SK-N-SH (cell line): ENCODE measurements around the gene GPC2. TPM values are rescaled to one million over a fixed set of nuclear protein-coding genes. Genes with fewer than 3 reads are reported as not detected.

Experiments
- CTCF ChIA-PET: fragments of 300-600, 350-600 bp; formaldehyde crosslinking; extraction: SDS; loops from one replicate; lab custom pipeline; 2021; lab: Yijun Ruan, JAX
- POLR2A ChIA-PET: fragments of 350-600 bp; sonication (Branson Sonifier 250); formaldehyde crosslinking; extraction: SDS; loops from one replicate; lab custom pipeline; 2020; ENCODE audit warnings: antibody characterized with exemption, inconsistent platforms; lab: Yijun Ruan, JAX
- DNase-seq: peaks from one replicate; pipeline ENCODE4 v3.0.0; 2012
- H2AFZ ChIP-seq: fragments of 200-600 bp; sonication (generic); 2 replicates; pipeline ENCODE4 v1.8.1; 2016; ENCODE audit warnings: antibody characterized with exemption, mild to moderate bottlenecking, low read depth
- H3F3A ChIP-seq: fragments of 200-600 bp; sonication (generic); replicated peaks from 2 replicates; pipeline ENCODE3; 2016; ENCODE audit warnings: antibody characterized with exemption, mild to moderate bottlenecking; ENCODE audit not compliant: insufficient read depth
- H3K27ac ChIP-seq, 2 experiments: fragments of 200-500 bp in 1 of 2; fragments of 200-600 bp in 1 of 2; sonication (Bioruptor generic) in 1 of 2; sonication (generic), shearing (Covaris generic) in 1 of 2; 2 replicates each; pipeline versions ENCODE4 v1.5.1 to v1.6.1; 2014 to 2016; ENCODE audit warnings: low read depth in 2 of 2, inconsistent platforms in 1 of 2, low read length in 1 of 2, mild to moderate bottlenecking in 1 of 2, mixed read lengths in 1 of 2
- H3K27me3 ChIP-seq: fragments of 200-600 bp; sonication (generic), shearing (Covaris generic); 2 replicates; pipeline ENCODE4 v1.6.1; 2016; ENCODE audit warnings: mixed run types; ENCODE audit not compliant: insufficient read depth
- H3K36me3 ChIP-seq, 2 experiments: fragments of 200-500 bp in 1 of 2; fragments of 200-600 bp in 1 of 2; sonication (Bioruptor generic) in 1 of 2; sonication (generic) in 1 of 2; replicated peaks in 1 of 2; 2 replicates each; pipeline versions ENCODE3 to v1.5.1; 2014 to 2016; ENCODE audit warnings: low read length in 1 of 2, mild to moderate bottlenecking in 1 of 2; ENCODE audit not compliant: insufficient read depth in 2 of 2, control insufficient read depth in 1 of 2
- H3K4me1 ChIP-seq, 2 experiments: fragments of 200-500 bp in 1 of 2; fragments of 200-600 bp in 1 of 2; sonication (Bioruptor generic) in 1 of 2; sonication (generic), shearing (Covaris generic) in 1 of 2; 2 replicates each; pipeline versions ENCODE4 v1.5.1 to v1.6.1; 2014 to 2016; ENCODE audit warnings: low read depth in 1 of 2, low read length in 1 of 2, mixed run types in 1 of 2; ENCODE audit not compliant: insufficient read depth in 2 of 2, control insufficient read depth in 1 of 2
- H3K4me2 ChIP-seq: fragments of 200-600 bp; sonication (generic), shearing (Covaris generic); 2 replicates; pipeline ENCODE4 v1.6.1; 2017; ENCODE audit warnings: mixed run types
- H3K4me3 ChIP-seq, 2 experiments: fragments of 200-500 bp in 1 of 2; fragments of 200-600 bp in 1 of 2; sonication (Bioruptor generic) in 1 of 2; sonication (generic), shearing (Covaris generic) in 1 of 2; 2 replicates each; pipeline versions ENCODE4 v1.5.1 to v1.8.1; 2014 to 2016; ENCODE audit warnings: low read depth in 2 of 2, inconsistent platforms in 1 of 2, low read length in 1 of 2, mild to moderate bottlenecking in 1 of 2, mixed read lengths in 1 of 2, moderate library complexity in 1 of 2
- H3K79me2 ChIP-seq: fragments of 200-600 bp; sonication (generic); 2 replicates; pipeline ENCODE4 v1.8.1; 2017; ENCODE audit warnings: mild to moderate bottlenecking; ENCODE audit not compliant: insufficient read depth
- H3K9ac ChIP-seq: fragments of 200-600 bp; sonication (generic); 2 replicates; pipeline ENCODE4 v1.6.1; 2017; ENCODE audit warnings: mixed run types
- H3K9me2 ChIP-seq: fragments of 200-600 bp; sonication (generic); 2 replicates; pipeline ENCODE4 v1.6.1; 2017; ENCODE audit warnings: mixed run types
- H3K9me3 ChIP-seq: fragments of 200-600 bp; sonication (generic); 2 replicates; pipeline ENCODE4 v1.6.1; 2017; ENCODE audit warnings: mixed run types, mild to moderate bottlenecking, moderate library complexity
- H4K20me1 ChIP-seq: fragments of 200-600 bp; sonication (generic); 2 replicates; pipeline ENCODE4 v1.6.1; 2017; ENCODE audit warnings: mild to moderate bottlenecking, mixed run types; ENCODE audit not compliant: insufficient read depth
- ELF1 ChIP-seq: IDR thresholded peaks from 2 replicates; pipeline ENCODE4 v1.4.0; 2012
- EP300 ChIP-seq, 2 experiments: IDR thresholded peaks; 2 replicates each; pipeline versions ENCODE4 v1.4.0 to v1.6.1; 2012; ENCODE audit warnings: borderline replicate concordance in 1 of 2, low read depth in 1 of 2, low read length in 1 of 2
- FOSL2 ChIP-seq: IDR thresholded peaks from 2 replicates; pipeline ENCODE4 v1.4.0; 2012; ENCODE audit warnings: low read depth, mild to moderate bottlenecking, moderate library complexity, borderline replicate concordance
- FOXJ3 ChIP-seq: sonication (generic); formaldehyde crosslinking; IDR thresholded peaks from 2 replicates; pipeline ENCODE4 v1.5.1; 2020; ENCODE audit warnings: mild to moderate bottlenecking, missing genetic modification reagents
- FOXM1 ChIP-seq: IDR thresholded peaks from 2 replicates; pipeline ENCODE4 v1.4.0; 2012; ENCODE audit warnings: low read depth, mild to moderate bottlenecking
- GABPA ChIP-seq: IDR thresholded peaks from 2 replicates; pipeline ENCODE4 v1.4.0; 2012; ENCODE audit warnings: low read depth, mild to moderate bottlenecking
- GATA2 ChIP-seq: sonication (generic); formaldehyde crosslinking; IDR thresholded peaks from 2 replicates; pipeline ENCODE4 v1.5.0; 2020; ENCODE audit warnings: mild to moderate bottlenecking, missing genetic modification reagents
- IRF3 ChIP-seq: fragments of 150-350 bp; IDR thresholded peaks from 2 replicates; pipeline ENCODE4 v1.6.1; 2016; ENCODE audit warnings: mild to moderate bottlenecking, low read depth, low read length
- MEF2A ChIP-seq: IDR thresholded peaks from 2 replicates; pipeline ENCODE4 v1.4.0; 2012; ENCODE audit warnings: low read depth, borderline replicate concordance
- NFIC ChIP-seq: IDR thresholded peaks from 2 replicates; pipeline ENCODE4 v1.4.0; 2012; ENCODE audit warnings: borderline replicate concordance
- PBX3 ChIP-seq: IDR thresholded peaks from 2 replicates; pipeline ENCODE4; 2012
- RAD21 ChIP-seq: IDR thresholded peaks from 2 replicates; pipeline ENCODE4 v1.6.1; 2012; ENCODE audit warnings: mild to moderate bottlenecking, low read length
- RXRA ChIP-seq: IDR thresholded peaks from 2 replicates; pipeline ENCODE4 v1.4.0; 2012; ENCODE audit warnings: low read depth, mild to moderate bottlenecking, borderline replicate concordance
- SIN3A ChIP-seq: IDR thresholded peaks from 2 replicates; pipeline ENCODE4 v1.6.1; 2012; ENCODE audit warnings: low read depth, mild to moderate bottlenecking, low read length, moderate library complexity, borderline replicate concordance
- SMC3 ChIP-seq: IDR thresholded peaks from 2 replicates; pipeline ENCODE4 v1.6.1; 2012; ENCODE audit warnings: low read depth, low read length, improper control_type of control experiment
- YY1 ChIP-seq: IDR thresholded peaks from 2 replicates; pipeline ENCODE4 v1.4.0; 2012; ENCODE audit warnings: low read depth, mild to moderate bottlenecking
- ZBTB33 ChIP-seq: IDR thresholded peaks from 2 replicates; pipeline ENCODE4 v1.4.0; 2012; ENCODE audit warnings: low read depth, borderline replicate concordance
- WGBS: methylation state at CpG from one replicate; pipeline ENCODE4 v1.1.6; 2017; ENCODE audit warnings: low lambda C conversion rate; 5-methylcytosine and 5-hydroxymethylcytosine counted together
- polyA plus RNA-seq, 3 experiments: library from polyadenylated mRNA; depleted of rRNA; stranded (reverse); fragments of >200 nt; gene quantifications; 2 replicates each; pipeline ENCODE4 v1.2.3, GENCODE V29; 2012
- TF ChIP-seq, protein P1 (sequence below): IDR thresholded peaks from 2 replicates; pipeline ENCODE4 v1.4.0; 2012; ENCODE audit warnings: low read depth
- TF ChIP-seq, protein P2 (sequence below): fragments of 200-600 bp; sonication (generic); IDR thresholded peaks from 2 replicates; pipeline ENCODE4 v1.6.1; 2017; ENCODE audit warnings: antibody characterized with exemption, mild to moderate bottlenecking, moderate library complexity
- TF ChIP-seq, protein P3 (sequence below): IDR thresholded peaks from 2 replicates; pipeline ENCODE4 v1.4.0; 2012; ENCODE audit warnings: low read depth, borderline replicate concordance
- TF ChIP-seq, protein P4 (sequence below): IDR thresholded peaks from 2 replicates; pipeline ENCODE4 v1.6.1; 2012; ENCODE audit warnings: mild to moderate bottlenecking, low read depth, low read length, moderate library complexity

Gene GPC2
- polyA plus RNA-seq, 1 of the 3 experiments (the other 2 are of a cell fraction) = 12.9 TPM

GRCh38 chr7:100130608-100131453 is 46.4 kb downstream of the GPC2 start:
- Histone ChIP-seq H3K9me3 (no peaks in the 10 kb centered on the region), H3F3A (peaks cover 31% of the 10 kb centered on the region), H3K4me3 (no peak overlapping the region; a peak in 1 of 4 replicates), H3K9me2 (no peaks in the 10 kb centered on the region), H3K4me2 (peak overlapping the region; percentile 54), H2AFZ (peak overlapping the region; percentile 83), H3K79me2 (peaks cover 7% of the 10 kb centered on the region; the same call in 1 of the 2 replicates), H3K27ac (no peak overlapping the region), H3K36me3 (no peaks in the 10 kb centered on the region), H3K4me1 (peaks cover 10% of the 10 kb centered on the region in 2 experiments; a peak in 2 of 4 replicates), H4K20me1 (no peaks in the 10 kb centered on the region), H3K27me3 (no peaks in the 10 kb centered on the region), H3K9ac (no peak overlapping the region)
- ChIA-PET POLR2A (interaction anchor here (0.7 to 3.1 kb wide), 3 partner anchors 18 to 46 kb away, joined by 3 to 12 read pairs (median 3); partner anchors contain the start of genes AP4M1, LAMTOR4 and MCM7), CTCF (interaction anchor here (0.6 to 13.6 kb wide), 50 partner anchors 9 to 596 kb away, joined by 3 to 262 read pairs (median 5); partner anchors contain the start of genes AP4M1, CNPY4, GAL3ST4 and GPC2)
- DNase-seq = peak; percentile 88
- WGBS = 20% methylated on average over 24 of the region's 24 CpGs
- TF ChIP-seq RAD21 = peak; percentile 79
- no peak for TF ChIP-seq ELF1
- peak; percentile 59 for TF ChIP-seq SMC3
- TF ChIP-seq IRF3 = no peak
- TF ChIP-seq, protein P1, sequence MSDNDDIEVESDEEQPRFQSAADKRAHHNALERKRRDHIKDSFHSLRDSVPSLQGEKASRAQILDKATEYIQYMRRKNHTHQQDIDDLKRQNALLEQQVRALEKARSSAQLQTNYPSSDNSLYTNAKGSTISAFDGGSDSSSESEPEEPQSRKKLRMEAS = no peak
- no peak for TF ChIP-seq GATA2 (CRISPR knock-in tag)
- no peak for TF ChIP-seq FOSL2
- TF ChIP-seq SIN3A = no peak
- no peak for TF ChIP-seq RXRA
- no peak for TF ChIP-seq NFIC
- TF ChIP-seq GABPA = no peak
- no peak for TF ChIP-seq FOXM1
- TF ChIP-seq, protein P2, sequence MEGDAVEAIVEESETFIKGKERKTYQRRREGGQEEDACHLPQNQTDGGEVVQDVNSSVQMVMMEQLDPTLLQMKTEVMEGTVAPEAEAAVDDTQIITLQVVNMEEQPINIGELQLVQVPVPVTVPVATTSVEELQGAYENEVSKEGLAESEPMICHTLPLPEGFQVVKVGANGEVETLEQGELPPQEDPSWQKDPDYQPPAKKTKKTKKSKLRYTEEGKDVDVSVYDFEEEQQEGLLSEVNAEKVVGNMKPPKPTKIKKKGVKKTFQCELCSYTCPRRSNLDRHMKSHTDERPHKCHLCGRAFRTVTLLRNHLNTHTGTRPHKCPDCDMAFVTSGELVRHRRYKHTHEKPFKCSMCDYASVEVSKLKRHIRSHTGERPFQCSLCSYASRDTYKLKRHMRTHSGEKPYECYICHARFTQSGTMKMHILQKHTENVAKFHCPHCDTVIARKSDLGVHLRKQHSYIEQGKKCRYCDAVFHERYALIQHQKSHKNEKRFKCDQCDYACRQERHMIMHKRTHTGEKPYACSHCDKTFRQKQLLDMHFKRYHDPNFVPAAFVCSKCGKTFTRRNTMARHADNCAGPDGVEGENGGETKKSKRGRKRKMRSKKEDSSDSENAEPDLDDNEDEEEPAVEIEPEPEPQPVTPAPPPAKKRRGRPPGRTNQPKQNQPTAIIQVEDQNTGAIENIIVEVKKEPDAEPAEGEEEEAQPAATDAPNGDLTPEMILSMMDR = peak; percentile 98
- TF ChIP-seq PBX3 = no peak
- TF ChIP-seq ZBTB33 = no peak
- no peak for TF ChIP-seq FOXJ3 (CRISPR knock-in tag)
- no peak for TF ChIP-seq EP300 (IDR thresholded peaks at IDR 0.05; ENCODE audit: borderline replicate concordance in 1 of 2, low read depth in 1 of 2, low read length in 1 of 2)
- TF ChIP-seq, protein P3, sequence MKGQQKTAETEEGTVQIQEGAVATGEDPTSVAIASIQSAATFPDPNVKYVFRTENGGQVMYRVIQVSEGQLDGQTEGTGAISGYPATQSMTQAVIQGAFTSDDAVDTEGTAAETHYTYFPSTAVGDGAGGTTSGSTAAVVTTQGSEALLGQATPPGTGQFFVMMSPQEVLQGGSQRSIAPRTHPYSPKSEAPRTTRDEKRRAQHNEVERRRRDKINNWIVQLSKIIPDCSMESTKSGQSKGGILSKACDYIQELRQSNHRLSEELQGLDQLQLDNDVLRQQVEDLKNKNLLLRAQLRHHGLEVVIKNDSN = no peak
- no peak for TF ChIP-seq YY1
- no peak for TF ChIP-seq MEF2A
- TF ChIP-seq, protein P4, sequence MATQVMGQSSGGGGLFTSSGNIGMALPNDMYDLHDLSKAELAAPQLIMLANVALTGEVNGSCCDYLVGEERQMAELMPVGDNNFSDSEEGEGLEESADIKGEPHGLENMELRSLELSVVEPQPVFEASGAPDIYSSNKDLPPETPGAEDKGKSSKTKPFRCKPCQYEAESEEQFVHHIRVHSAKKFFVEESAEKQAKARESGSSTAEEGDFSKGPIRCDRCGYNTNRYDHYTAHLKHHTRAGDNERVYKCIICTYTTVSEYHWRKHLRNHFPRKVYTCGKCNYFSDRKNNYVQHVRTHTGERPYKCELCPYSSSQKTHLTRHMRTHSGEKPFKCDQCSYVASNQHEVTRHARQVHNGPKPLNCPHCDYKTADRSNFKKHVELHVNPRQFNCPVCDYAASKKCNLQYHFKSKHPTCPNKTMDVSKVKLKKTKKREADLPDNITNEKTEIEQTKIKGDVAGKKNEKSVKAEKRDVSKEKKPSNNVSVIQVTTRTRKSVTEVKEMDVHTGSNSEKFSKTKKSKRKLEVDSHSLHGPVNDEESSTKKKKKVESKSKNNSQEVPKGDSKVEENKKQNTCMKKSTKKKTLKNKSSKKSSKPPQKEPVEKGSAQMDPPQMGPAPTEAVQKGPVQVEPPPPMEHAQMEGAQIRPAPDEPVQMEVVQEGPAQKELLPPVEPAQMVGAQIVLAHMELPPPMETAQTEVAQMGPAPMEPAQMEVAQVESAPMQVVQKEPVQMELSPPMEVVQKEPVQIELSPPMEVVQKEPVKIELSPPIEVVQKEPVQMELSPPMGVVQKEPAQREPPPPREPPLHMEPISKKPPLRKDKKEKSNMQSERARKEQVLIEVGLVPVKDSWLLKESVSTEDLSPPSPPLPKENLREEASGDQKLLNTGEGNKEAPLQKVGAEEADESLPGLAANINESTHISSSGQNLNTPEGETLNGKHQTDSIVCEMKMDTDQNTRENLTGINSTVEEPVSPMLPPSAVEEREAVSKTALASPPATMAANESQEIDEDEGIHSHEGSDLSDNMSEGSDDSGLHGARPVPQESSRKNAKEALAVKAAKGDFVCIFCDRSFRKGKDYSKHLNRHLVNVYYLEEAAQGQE = no peak
- TF ChIP-seq, all 33 proteins: peak for 3
